Renal pelvis (tissue), 12 donors: ENCODE data around the gene LAMTOR4. TPM values are rescaled to one million over a fixed set of nuclear protein-coding genes. Genes with fewer than 3 reads are reported as not detected.
A peak's percentile ranks its signal among the peaks of the same experiment; 100 is the strongest.

Experiments used
- DNase-seq: peaks from one replicate; pipeline ENCODE4 v3.0.0-alpha.2; 2013
- long read RNA-seq, 16 experiments: transcript quantifications; one replicate each; lab custom pipeline, GENCODE V29; 2026
- polyA plus RNA-seq, 3 donors: library from polyadenylated mRNA; unstranded; fragments of 120-200 nt; gene quantifications; one replicate each; pipeline ENCODE4 v1.2.1, GENCODE V29; 2013; ENCODE audit not compliant: insufficient read length in 3 of 3

Gene LAMTOR4
- 100 to 1,000 TPM; 116 to 136 (median 129) TPM for polyA plus RNA-seq
- long read RNA-seq, donor 1, transcript LAMTOR4-204 (3 exons, 371 nt), result minor isoform, 19 of 145 reads
- long read RNA-seq, donor 1, transcript LAMTOR4-201 (4 exons, 605 nt), result major isoform, 97 of 145 reads
- long read RNA-seq, donor 1, partial matches to known transcripts, result 18 of 145 reads
- long read RNA-seq, donor 1, other reads (novel, unspliced or antisense), result 0 of 145 reads
- long read RNA-seq, donor 2, transcript LAMTOR4-205 (4 exons, 621 nt), result minor isoform, 10 of 157 reads
- long read RNA-seq, donor 2, transcript LAMTOR4-201 (4 exons, 605 nt), result major isoform, 85 of 157 reads
- long read RNA-seq, donor 2, transcript LAMTOR4-204 (3 exons, 371 nt), result minor isoform, 19 of 157 reads
- long read RNA-seq, donor 2, partial matches to known transcripts, result 33 of 157 reads
- long read RNA-seq, donor 2, other reads (novel, unspliced or antisense), result 0 of 157 reads
- long read RNA-seq, donor 3, transcript LAMTOR4-204 (3 exons, 371 nt), result minor isoform, 17 of 112 reads
- long read RNA-seq, donor 3, transcript LAMTOR4-205 (4 exons, 621 nt), result minor isoform, 10 of 112 reads
- long read RNA-seq, donor 3, transcript LAMTOR4-201 (4 exons, 605 nt), result major isoform, 70 of 112 reads
- long read RNA-seq, donor 3, partial matches to known transcripts, result 9 of 112 reads
- long read RNA-seq, donor 3, other reads (novel, unspliced or antisense), result 0 of 112 reads
- long read RNA-seq, donor 4, transcript LAMTOR4-201 (4 exons, 605 nt), result major isoform, 95 of 147 reads
- long read RNA-seq, donor 4, transcript LAMTOR4-205 (4 exons, 621 nt), result minor isoform, 15 of 147 reads
- long read RNA-seq, donor 4, transcript LAMTOR4-204 (3 exons, 371 nt), result minor isoform, 24 of 147 reads
- long read RNA-seq, donor 4, partial matches to known transcripts, result 9 of 147 reads
- long read RNA-seq, donor 4, other reads (novel, unspliced or antisense), result 0 of 147 reads
- long read RNA-seq, donor 5, transcript LAMTOR4-201 (4 exons, 605 nt), result major isoform, 54 of 85 reads
- long read RNA-seq, donor 5, transcript LAMTOR4-205 (4 exons, 621 nt), result minor isoform, 7 of 85 reads
- long read RNA-seq, donor 5, transcript LAMTOR4-204 (3 exons, 371 nt), result minor isoform, 17 of 85 reads
- long read RNA-seq, donor 5, partial matches to known transcripts, result 5 of 85 reads
- long read RNA-seq, donor 5, other reads (novel, unspliced or antisense), result 0 of 85 reads
- long read RNA-seq, donor 6, transcript LAMTOR4-201 (4 exons, 605 nt), result major isoform, 60 of 105 reads
- long read RNA-seq, donor 6, transcript LAMTOR4-204 (3 exons, 371 nt), result minor isoform, 15 of 105 reads
- long read RNA-seq, donor 6, transcript LAMTOR4-205 (4 exons, 621 nt), result minor isoform, 17 of 105 reads
- long read RNA-seq, donor 6, partial matches to known transcripts, result 8 of 105 reads
- long read RNA-seq, donor 6, other reads (novel, unspliced or antisense), result 0 of 105 reads
- long read RNA-seq, donor 7, transcript LAMTOR4-205 (4 exons, 621 nt), result minor isoform, 10 of 127 reads
- long read RNA-seq, donor 7, transcript LAMTOR4-201 (4 exons, 605 nt), result major isoform, 87 of 127 reads
- long read RNA-seq, donor 7, transcript LAMTOR4-204 (3 exons, 371 nt), result minor isoform, 17 of 127 reads
- long read RNA-seq, donor 7, partial matches to known transcripts, result 9 of 127 reads
- long read RNA-seq, donor 7, other reads (novel, unspliced or antisense), result 0 of 127 reads
- long read RNA-seq, donor 8, transcript LAMTOR4-205 (4 exons, 621 nt), result minor isoform, 5 of 38 reads
- long read RNA-seq, donor 8, transcript LAMTOR4-201 (4 exons, 605 nt), result major isoform, 25 of 38 reads
- long read RNA-seq, donor 8, partial matches to known transcripts, result 0 of 38 reads
- long read RNA-seq, donor 8, other reads (novel, unspliced or antisense), result 0 of 38 reads
- long read RNA-seq, donor 9, transcript LAMTOR4-201 (4 exons, 605 nt), result major isoform, 88 of 153 reads
- long read RNA-seq, donor 9, transcript LAMTOR4-204 (3 exons, 371 nt), result minor isoform, 24 of 153 reads
- long read RNA-seq, donor 9, transcript LAMTOR4-205 (4 exons, 621 nt), result minor isoform, 13 of 153 reads
- long read RNA-seq, donor 9, partial matches to known transcripts, result 20 of 153 reads
- long read RNA-seq, donor 9, other reads (novel, unspliced or antisense), result 0 of 153 reads
- long read RNA-seq, donor 10, transcript LAMTOR4-201 (4 exons, 605 nt), result major isoform, 55 of 108 reads
- long read RNA-seq, donor 10, transcript LAMTOR4-204 (3 exons, 371 nt), result minor isoform, 15 of 108 reads
- long read RNA-seq, donor 10, transcript LAMTOR4-205 (4 exons, 621 nt), result minor isoform, 7 of 108 reads
- long read RNA-seq, donor 10, partial matches to known transcripts, result 25 of 108 reads
- long read RNA-seq, donor 10, other reads (novel, unspliced or antisense), result 0 of 108 reads
- long read RNA-seq, donor 11, transcript LAMTOR4-204 (3 exons, 371 nt), result minor isoform, 11 of 77 reads
- long read RNA-seq, donor 11, transcript LAMTOR4-205 (4 exons, 621 nt), result minor isoform, 5 of 77 reads
- long read RNA-seq, donor 11, transcript LAMTOR4-201 (4 exons, 605 nt), result major isoform, 52 of 77 reads
- long read RNA-seq, donor 11, partial matches to known transcripts, result 9 of 77 reads
- long read RNA-seq, donor 11, other reads (novel, unspliced or antisense), result 0 of 77 reads
- long read RNA-seq, donor 12, transcript LAMTOR4-204 (3 exons, 371 nt), result minor isoform, 23 of 169 reads
- long read RNA-seq, donor 12, transcript LAMTOR4-201 (4 exons, 605 nt), result major isoform, 95 of 169 reads
- long read RNA-seq, donor 12, transcript LAMTOR4-205 (4 exons, 621 nt), result minor isoform, 19 of 169 reads
- long read RNA-seq, donor 12, partial matches to known transcripts, result 25 of 169 reads
- long read RNA-seq, donor 12, other reads (novel, unspliced or antisense), result 0 of 169 reads
- long read RNA-seq, donor 13, transcript LAMTOR4-204 (3 exons, 371 nt), result minor isoform, 9 of 87 reads
- long read RNA-seq, donor 13, transcript LAMTOR4-201 (4 exons, 605 nt), result major isoform, 51 of 87 reads
- long read RNA-seq, donor 13, partial matches to known transcripts, result 18 of 87 reads
- long read RNA-seq, donor 13, other reads (novel, unspliced or antisense), result 0 of 87 reads
- long read RNA-seq, donor 14, transcript LAMTOR4-201 (4 exons, 605 nt), result major isoform, 100 of 191 reads
- long read RNA-seq, donor 14, transcript LAMTOR4-205 (4 exons, 621 nt), result minor isoform, 17 of 191 reads
- long read RNA-seq, donor 14, transcript LAMTOR4-204 (3 exons, 371 nt), result minor isoform, 25 of 191 reads
- long read RNA-seq, donor 14, transcript LAMTOR4-208 (4 exons, 564 nt), result minor isoform, 6 of 191 reads
- long read RNA-seq, donor 14, partial matches to known transcripts, result 38 of 191 reads
- long read RNA-seq, donor 14, other reads (novel, unspliced or antisense), result 0 of 191 reads
- long read RNA-seq, donor 15, transcript LAMTOR4-205 (4 exons, 621 nt), result minor isoform, 14 of 128 reads
- long read RNA-seq, donor 15, transcript LAMTOR4-204 (3 exons, 371 nt), result minor isoform, 14 of 128 reads
- long read RNA-seq, donor 15, transcript LAMTOR4-201 (4 exons, 605 nt), result major isoform, 82 of 128 reads
- long read RNA-seq, donor 15, partial matches to known transcripts, result 6 of 128 reads
- long read RNA-seq, donor 15, other reads (novel, unspliced or antisense), result 0 of 128 reads
- long read RNA-seq, donor 16, transcript LAMTOR4-205 (4 exons, 621 nt), result minor isoform, 7 of 119 reads
- long read RNA-seq, donor 16, transcript LAMTOR4-201 (4 exons, 605 nt), result major isoform, 64 of 119 reads
- long read RNA-seq, donor 16, transcript LAMTOR4-204 (3 exons, 371 nt), result minor isoform, 26 of 119 reads
- long read RNA-seq, donor 16, partial matches to known transcripts, result 15 of 119 reads
- long read RNA-seq, donor 16, other reads (novel, unspliced or antisense), result 0 of 119 reads

DNA sequence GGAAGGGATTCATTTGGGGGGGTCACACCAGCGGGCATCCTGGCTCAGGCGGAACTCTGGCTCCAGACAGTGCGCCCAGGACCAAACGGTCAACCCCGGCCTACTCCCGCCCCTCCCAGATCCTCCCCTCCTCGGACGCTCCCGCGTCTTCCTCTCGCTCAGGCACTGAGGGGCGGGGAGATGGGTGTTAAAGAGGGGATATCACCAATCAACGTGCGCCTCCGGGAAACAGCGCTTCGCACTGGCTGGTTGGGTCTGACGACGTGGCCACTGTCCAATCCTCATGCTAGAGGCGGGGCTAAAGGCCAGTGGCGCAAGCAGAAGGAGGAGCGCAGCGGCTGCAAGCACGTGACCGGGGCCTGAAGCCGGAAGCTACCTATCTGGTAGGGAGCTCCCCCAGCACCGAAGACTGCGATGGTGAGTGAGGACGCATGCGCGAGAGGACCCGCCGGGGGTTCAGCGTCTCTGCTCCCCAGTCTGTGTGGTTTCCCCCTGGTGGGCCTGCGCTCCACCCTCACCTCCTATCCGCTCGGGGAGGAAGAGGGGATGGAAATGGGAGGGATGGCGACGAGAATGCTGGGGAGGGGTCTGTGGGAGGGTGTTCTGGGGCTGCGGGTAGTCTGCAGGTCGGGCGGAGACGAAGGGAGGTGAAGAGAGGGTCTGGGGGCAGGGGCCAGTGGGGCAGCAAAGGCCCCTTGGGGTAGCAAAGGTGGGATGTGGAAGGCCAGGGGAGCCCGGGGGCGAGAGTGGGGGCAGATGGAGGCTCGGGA lies at the start of gene LAMTOR4:
Gene LAMTOR4 (plus strand): TSS at position 360 of the 770 bp plus-strand sequence. CDS start 55 bp downstream, at position 415.
- DNase-seq, result peak; percentile 99

GRCh38 chr7:100099452-100099851 lies 49.3 kb upstream of the LAMTOR4 start:
- no peak for DNase-seq

DNA sequence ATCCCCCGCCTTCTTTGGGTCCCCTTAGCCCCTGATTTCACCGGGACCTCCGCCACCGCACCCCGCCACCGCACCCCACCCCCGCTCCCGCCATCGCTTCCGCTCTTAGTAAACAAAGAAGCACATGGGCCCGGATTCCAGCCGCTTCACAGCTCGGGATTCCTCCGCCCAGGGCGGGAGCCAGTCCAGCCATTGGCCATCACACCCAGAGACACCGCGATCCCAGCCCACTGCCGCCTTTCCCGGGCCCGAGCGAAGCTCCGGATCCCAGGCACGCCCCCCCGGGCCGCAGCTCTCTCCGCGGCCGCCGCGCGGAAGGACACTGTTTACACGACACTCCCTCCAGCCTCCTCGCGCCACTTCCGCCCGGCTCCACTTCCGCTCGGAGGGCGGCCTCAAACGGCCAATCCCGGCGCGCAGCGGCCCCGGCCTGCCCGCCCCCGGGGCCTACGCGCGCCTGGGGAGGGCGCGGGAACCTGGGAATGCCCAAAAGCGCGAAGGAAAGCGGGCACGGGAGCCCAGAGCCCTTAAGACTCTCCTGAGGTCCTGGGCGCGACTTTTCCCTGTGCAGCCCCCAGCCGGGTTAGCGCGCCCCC lies 48.2 kb upstream of the LAMTOR4 start:
- peak; percentile 97 for DNase-seq

DNA sequence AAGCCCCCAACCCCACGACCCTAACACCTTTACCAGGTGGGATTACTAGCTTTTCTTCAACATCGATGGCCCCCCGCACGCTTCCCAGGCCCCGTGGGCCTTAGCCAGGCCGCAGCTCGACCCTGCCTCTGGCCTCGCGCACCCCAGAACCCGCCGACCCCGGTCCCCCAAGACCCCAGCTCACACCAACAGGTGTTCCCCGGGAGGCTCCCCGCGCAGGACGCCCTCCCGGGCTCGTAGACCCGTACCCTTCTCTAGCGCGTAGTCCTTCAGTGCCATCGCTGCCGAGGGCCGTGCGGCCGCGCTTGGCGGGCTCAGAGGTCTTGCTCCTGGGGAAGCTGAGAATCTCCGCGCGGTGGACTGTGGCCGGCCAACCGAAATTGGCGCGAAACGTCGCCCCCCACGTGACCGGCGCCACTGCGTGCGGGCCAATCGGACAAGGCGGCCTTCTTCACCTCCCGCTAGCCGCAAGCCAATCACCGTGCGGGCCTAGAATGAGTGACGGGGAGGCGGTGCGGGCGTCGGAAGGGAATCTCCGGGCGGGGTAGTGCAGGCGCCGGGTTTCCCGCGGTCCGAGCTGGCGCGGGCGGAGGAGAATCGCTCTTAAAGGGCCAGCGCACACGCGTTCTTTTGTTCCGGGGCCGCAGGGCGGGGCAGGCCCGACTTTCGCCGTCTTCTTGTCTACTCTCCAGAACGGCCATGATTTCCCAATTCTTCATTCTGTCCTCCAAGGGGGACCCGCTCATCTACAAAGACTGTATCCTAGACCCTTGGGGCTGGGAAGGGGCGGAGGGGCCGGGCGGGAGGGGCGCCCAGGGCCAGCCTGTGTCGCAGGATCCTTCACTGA lies 47.5 kb upstream of the LAMTOR4 start, which contains the start of the genes AP4M1 and MCM7:
Gene AP4M1 (plus strand): TSS at position 628 of the 847 bp plus-strand sequence. CDS start 72 bp downstream, at position 700.
Gene MCM7 (minus strand): TSS at position 382 of the 847 bp plus-strand sequence. CDS start 103 bp downstream, at position 279.
- peak; percentile 99 for DNase-seq

DNA sequence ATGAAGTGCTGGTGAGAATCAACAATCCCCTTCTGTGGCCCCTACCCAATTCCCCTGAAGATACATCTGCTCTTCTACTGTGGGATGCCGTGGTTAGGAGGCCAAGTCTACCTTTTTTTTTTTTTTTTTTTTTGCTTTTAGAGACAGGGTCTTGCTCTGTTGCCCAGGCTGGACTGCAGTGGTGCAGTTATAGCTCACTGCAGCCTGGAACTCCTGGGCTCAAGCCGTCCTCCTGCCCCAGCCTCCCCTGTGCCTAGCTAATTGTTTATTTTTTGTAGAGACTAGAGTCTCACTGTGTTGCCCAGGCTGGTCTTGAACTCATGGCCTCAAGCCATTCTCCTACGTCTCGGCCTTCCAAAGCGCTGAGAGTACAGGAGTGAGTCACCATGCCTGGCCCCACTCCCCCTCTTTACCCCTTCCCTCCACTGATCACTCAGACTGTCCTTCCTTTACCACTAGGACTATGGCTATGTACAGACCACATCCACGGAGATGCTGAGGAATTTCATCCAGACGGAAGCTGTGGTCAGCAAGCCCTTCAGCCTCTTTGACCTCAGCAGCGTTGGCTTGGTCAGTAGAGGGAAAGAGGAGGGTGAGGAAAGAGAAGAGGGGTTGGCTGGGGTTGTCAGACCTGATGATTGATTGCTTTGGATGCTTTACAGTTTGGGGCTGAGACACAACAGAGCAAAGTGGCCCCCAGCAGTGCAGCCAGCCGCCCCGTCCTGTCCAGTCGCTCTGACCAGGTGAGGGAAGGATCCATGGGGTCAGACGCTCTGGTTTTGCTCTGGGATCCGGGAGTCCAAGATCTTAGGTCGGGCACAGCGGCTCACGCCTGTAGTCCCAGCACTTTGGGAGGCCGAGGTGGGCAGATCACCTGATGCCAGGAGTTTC lies 45.5 kb upstream of the LAMTOR4 start:
- DNase-seq, result no peak

DNA sequence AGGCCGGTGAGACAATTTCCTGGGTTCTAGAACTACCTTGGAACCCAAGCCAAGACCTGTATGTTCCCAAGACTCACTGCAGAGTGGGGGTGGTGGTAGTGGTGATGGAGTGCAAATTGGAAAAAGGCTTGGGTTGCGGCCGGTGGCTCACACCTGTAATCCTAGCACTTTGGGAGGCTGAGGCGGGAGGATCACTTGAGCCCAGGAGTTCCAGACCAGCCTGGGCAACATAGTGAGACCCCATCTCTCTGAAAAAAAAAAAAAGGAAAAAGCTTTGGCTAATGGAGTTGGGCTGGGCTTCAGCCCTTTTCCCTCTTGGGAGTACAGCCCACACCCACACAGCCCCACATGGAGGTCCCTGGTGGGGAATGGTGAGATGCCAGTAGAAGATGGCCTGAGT lies 43.2 kb upstream of the LAMTOR4 start:
- no peak for DNase-seq

DNA sequence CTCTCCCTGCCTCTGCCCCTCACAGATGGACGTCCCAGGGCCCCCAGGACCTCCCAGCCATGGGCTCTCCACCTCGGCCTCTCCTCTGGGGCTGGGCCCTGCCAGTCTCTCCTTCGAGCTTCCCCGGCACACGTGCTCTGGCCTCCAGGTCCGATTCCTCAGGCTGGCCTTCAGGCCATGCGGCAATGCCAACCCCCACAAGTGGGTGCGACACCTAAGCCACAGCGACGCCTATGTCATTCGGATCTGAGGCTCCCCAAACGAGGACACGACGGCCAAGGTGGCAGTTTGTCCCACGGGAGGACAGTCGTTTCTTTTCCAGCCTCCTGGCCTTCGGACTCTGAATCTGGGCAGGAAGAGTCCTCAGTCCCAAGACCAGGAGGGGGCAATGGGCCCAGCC lies 42.1 kb upstream of the LAMTOR4 start:
- DNase-seq, result no peak

DNA sequence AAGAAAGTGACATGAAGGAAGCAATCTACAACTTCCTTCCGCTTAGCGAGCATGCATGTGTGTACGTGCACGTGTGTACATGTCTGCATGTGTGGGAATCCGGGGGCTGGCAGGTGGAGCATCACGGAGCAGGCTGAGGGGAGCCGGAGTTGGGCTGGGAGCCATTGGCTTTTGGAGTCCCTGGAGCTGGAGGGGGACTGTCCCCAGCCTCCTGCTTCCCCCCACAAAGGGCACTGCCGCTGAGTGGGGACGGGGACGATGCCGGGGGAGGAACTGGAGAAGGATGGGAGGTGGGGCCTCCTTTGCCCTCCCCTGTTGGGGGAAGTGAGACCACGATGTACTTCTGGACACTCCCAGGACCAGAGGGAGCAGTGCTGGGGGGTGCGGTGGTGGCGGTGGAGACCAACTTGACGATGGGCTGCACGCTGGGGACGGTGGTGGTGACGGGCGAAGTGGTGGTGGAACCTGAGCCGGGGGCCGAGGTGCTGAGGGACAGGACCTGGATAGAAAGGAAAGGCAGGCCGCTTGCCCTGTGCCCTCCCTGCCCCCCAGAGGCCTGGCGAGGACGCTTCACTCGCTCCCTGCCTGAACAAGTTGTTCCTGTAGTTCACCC lies 41.5 kb upstream of the LAMTOR4 start:
- no peak for DNase-seq

GRCh38 chr7:100107890-100108289 lies 40.8 kb upstream of the LAMTOR4 start:
- no peak for DNase-seq

GRCh38 chr7:100109521-100110163 lies 39.1 kb upstream of the LAMTOR4 start:
- DNase-seq, result no peak

DNA sequence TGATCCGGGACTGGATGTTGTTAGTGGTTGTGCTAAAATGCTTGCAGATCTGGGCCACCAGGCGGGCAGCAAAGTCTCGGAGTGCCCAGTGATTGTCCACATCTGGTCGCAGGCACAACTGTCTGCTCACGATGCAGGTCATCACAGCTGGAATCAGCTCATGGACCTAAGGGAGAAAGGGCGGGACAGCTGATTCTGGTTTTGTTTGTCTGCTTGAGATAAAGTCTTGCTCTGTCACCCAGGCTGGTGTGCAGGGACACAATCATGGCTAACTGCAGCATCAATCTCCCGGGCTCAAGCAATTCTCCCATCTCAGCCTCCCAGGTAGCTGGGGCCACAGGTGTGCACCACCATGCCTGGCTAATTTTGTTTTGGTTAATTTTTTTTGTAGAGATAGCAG lies 37.6 kb upstream of the LAMTOR4 start:
- DNase-seq, result no peak
